ENCODE measurements around the gene SPRR2B.
"Not testable (repeated sequence)": the region's sequence is repeated elsewhere in the genome, so short reads cannot be mapped to it uniquely, and the experiment has no call there.

Gene SPRR2B

DNA sequence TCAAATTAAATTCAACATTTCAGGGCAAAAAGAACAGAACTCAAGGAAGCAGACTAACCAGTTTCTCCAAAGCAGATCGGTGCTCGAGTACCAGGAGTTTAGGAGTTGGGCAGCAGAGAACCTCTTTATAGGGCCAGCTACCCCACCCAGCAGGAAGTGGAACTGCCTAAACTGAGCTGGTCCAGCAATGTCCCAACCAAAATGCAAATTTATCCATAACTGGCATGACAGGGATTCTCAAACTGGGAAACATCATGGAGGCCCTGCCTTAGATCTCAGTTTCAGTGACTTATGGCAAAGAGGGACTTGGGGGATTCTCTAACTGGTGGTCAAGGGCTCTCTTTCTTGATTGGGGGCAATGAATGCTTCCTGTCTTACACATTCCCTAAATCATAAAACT lies at the start of gene SPRR2B:
SPRR2B (minus strand) TSS at position 101 of the 400 bp plus-strand sequence. CDS start 772 bp downstream, outside the sequence.
- DNase-seq, result no peak

DNA sequence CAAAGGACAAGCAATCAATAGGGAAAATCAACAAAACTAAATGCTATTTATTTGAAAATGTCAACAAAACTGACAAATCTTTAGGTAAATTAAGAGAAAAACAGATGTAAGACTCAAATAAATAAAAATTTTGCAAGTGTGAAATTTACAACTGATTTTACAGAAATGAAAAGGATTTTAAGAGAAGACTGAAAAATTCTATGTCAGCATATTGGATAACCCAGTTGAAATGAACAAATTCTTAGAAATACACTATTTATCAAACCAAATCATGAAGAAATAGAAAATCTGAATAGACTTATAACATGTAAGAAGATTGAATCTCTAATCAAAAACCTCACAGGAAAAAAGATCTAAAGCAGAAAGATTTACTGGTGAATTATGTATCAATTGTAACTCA lies 49.5 kb upstream of the SPRR2B start:
- DNase-seq, result no peak

DNA sequence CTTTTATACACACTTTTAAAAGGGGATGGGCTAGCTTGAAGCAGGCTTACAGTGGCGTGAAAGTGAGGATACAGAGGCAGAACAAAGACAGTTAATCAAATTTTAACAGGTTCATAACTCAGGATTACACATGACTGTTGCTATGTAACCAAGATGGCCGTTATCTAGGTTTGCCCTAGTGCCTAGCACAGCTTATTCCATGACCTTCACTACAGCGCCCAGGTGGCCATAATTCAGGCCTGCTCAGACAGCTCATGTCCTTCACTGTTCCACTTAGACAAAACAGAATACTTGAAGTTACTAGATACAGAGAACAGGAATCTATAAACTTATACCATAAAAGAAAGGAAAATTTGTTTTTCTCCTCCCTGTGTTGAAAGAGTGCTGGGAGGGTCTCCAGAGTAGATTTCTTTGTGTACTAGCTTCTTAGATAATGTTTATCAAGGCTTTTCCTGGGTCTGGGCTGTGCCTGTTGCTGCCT lies 48.1 kb upstream of the SPRR2B start:
- no peak for DNase-seq

DNA sequence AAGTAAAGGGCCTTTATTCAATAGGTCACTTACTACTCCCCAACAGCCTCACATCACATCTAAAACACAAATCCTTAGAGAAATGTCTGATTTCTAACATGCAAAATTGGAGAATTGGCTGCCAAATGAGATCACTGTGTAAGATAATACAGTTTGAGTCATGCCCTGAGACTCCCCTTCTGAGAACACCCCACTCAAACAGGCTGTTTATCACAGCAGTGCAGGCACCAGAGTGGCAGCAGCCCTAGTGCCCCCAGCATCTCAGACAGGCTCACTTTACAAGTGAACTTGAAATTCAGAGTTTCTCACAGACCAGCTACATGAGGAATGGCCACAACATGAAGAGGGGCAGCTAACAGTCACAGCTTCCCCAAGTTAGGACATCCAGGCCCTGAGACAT lies 43.9 kb upstream of the SPRR2B start:
- DNase-seq, result not testable (repeated sequence)

DNA sequence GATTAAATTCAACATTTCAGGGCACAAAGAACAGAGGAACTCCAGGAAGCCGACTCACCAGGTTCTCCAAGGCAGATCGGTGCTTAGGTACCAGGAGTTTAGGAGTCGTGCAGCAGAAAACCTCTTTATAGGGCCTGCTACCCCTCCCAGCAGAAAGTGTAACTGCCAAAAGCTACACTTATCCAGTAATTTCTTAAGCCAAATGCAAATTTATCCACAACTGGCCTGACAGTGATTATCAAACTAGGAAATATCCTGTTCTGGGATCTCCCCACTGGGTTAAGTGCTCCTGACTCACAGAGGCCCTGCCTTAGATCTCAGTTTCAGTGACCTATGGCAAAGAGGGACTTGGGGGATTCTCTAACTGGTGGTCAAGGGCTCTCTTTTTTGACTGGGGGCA lies 42.0 kb upstream of the SPRR2B start, which contains the start of gene SPRR2F:
SPRR2F (minus strand) TSS at position 101 of the 400 bp plus-strand sequence. CDS start 783 bp downstream, outside the sequence.
- no peak for DNase-seq

DNA sequence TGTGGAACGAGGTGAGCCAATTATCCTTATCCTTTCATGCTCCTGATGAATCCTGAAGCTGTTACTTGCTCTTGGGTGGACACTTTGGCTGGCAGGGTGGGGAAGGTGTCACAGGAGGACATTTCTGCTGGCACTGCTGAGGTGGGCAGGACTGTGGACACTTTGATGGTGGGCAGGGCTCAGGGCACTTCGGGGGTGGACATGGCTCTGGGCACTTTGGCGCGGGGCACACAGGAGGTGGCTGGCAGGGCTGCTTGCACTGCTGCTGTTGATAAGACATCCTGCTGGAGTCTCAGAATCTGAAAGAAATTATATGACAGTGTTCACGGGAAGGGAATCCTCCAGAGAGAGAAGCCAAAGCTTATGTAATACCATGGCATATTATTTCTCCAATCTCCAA lies 41.0 kb upstream of the SPRR2B start:
- DNase-seq, result not testable (repeated sequence)

DNA sequence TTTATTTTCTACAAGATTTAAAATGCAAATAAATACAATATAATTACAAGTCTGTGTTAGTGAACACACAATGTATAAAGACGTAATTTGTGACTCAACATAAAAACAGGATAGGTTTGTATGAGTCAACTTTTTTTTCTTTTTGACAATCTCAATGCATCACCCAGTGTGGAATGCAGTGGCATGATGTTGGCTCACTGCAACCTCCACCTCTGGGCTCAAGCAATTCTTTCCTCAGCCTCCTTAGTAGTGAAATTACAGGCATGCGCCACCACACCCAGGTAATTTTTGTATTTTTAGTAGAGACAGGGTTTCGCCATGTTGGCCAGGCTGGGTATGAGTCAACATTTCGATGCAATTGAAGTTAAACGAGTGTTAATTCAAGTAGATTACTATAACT lies 28.8 kb upstream of the SPRR2B start:
- DNase-seq, result no peak

DNA sequence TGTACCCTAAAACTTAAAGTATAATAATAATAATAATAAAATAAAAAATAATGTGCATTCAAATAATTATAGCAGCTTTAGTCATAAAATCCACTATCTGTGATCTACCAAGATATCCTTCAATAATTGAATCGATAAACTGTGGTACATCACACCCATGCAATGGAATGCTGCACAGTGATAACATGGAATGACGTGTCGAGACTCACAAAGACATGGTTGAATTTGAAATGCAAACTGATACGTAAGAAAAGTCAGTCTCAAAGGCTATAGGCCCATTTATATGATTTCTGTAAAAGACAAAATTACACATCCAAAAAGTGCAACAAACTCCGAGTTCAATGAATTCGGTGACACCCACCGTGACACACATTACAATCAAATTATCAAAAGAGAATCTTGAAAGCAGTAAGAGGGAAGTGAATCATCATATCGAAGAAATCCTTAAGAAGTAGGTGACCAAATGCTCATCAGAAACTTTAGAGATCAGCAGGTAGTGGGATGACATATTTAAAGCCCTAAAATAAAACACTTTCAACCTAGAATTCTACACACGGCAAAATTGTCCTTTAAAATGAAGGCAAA lies 28.1 kb upstream of the SPRR2B start:
- no peak for DNase-seq

DNA sequence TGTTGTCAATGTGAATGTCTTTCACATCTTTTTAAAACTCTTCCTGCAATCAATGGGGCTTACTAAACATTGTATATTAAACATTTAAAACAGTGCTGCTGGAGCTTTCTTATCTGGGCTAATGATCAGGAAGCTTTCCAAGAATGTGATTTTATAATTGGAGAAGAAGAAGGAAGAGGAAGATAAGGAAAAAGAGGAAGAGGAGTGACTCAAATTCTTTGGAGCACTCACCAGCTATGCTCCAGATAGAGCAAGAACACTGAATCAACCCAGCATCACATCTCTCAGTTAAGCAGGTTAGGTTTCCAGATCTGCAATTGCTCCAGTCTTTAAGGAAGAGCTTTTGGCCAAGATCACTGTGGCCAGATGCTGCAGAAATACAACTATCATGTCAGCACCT lies 24.4 kb upstream of the SPRR2B start:
- DNase-seq, result no peak

DNA sequence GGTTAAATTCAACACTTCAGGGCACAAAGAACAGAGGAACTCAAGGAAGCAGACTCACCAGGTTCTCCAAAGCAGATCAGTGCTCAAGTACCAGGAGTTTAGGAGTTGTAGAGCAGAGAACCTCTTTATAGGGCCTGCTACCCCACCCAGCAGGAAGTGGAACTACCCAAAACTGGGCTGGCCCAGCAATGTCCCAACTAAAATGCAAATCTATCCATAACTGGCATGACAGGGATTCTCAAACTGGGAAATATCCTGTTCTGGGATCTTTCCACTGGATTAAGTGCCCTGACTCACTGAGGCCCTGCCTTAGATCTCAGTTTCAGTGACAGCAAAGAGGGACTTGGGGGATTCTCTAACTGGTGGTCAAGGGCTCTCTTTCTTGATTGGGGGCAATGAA lies 23.0 kb upstream of the SPRR2B start, which contains the start of gene SPRR2E:
SPRR2E (minus strand) TSS at position 101 of the 400 bp plus-strand sequence. CDS start 775 bp downstream, outside the sequence.
- DNase-seq, result no peak

DNA sequence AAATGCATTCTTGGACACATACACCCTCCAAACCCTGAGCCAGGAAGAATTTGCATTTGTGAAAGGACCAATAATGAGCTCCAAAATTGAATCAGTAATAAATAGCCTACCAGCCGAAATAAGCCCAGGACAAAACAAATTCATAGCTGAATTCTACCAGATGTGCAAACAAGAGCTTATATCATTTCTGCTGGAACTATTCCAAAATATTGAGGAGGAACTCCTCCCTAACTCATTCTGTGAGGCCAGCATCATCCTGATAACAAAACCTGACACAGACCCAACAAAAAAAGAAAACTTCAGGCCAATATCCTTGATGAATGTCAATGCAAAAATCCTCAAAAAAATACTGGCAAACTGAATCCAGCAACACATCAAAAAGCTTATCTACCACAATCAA lies 16.2 kb upstream of the SPRR2B start:
- no peak for DNase-seq

DNA sequence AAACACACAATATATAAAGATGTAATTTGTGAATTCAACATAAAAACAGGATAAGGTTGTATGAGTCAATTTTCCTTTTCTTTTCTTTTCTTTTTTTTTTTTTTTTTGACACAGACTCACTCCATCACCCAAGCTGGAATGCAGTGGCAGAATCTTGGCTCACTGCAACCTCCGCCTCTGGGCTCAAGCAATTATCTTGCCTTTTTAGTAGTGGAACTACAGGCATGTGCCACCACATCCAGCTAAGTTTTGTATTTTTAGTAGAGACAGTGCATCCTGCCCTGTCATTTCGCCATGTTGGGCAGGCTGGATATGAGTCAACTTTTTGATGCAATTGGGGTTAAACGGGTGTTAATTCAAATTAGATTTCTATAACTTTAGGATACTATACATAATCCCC lies 10.3 kb upstream of the SPRR2B start:
- no peak for DNase-seq

DNA sequence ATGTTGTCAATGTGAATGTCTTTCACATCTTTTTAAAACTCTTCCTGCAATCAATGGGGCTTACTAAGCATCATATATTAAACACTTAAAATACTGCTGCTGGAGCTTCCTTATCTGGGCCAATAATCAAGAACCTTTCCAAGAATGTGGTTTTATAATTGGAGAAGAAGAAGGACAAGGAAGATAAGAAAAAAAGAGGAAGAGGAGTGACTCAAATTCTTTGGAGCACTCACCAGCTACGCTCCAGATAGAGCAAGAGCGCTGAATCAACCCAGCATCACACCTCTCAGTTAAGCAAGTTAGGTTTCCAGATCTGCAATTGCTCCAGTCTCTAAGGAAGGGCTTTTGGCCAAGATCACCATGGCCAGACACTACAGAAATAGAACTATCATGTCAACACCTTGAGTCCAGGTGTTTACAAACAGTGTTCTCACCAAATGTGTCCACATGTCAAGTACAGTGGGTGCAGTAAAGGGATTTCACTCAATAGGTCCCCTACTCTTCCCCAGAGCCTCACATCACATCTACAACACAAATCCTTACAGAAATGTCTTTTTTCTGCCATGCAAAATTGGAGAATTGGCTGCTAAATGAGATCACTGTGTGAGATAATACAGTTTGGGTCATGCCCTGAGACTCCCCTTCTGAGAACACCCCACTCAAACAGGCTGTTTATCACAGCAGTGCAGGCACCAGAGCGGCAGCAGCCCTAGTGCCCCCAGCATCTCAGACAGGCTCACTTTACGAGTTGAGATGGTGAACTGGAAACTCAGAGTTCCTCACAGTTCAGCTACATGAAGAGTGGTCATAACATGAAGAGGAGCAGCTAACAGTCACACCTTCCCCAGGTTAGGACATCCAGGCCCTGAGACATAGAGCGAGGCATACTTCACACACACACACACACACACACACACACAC lies 1.7 kb upstream of the SPRR2B start:
- DNase-seq, result no peak

DNA sequence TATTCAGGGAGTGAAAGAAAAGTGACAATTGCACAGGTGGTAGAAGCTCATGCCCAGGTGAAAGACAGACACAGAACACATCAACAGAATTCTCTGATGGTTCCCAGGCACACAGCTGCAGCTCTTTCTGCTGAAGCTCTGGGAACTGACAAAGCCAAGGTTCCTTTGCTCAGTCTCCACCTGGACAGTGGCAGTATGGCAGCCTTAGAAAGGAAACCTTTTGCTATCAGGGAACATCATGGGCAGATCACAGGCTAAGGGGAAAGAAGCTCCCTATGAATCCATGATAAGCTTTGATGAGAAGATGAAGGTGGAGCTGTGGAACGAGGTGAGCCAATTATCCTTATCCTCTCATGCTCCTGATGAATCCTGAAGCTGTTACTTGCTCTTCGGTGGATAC lies 1.2 kb downstream of the SPRR2B start:
- no peak for DNase-seq

DNA sequence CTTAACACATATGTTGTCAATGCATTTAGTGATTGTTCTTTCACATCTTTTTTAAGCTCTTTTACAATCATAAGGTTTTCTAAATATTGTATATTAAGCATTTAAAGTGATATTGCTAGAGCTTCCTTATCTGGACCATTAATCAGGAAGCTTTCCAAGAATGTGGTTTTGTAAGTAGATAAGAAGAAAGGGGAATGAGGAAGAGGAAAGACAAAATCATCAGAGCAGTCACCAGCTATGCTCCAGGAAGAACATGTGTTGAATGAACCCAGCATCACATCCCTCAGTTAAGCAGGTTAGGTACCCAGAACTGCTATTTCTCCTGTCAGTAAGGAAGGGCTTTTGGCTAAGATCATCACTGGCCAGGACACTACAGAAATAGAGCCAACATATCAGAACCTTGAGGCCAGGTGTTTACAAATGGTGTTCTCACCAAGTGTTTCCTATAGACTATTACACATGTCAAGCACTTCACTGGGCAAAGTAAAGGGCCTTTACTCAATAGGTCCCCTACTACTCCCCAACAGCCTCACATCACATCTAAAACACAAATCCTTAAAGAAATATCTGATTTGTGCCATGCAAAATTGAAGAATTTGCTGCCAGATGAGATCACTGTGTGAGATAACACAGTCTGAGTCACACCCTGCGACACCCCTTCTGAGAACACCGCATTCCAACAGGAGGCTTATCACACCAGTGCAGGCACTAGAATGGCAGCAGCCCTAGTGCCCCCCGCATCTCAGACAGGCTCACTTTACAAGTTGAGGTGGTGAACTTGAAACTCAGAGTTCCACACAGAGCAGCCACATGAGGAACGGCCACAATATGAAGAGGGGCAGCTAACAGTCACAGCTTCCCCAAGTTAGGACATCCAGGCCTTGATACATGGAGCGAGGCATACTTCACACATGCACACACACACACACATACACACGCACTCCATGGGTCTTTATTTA lies 12.3 kb downstream of the SPRR2B start:
- no peak for DNase-seq

DNA sequence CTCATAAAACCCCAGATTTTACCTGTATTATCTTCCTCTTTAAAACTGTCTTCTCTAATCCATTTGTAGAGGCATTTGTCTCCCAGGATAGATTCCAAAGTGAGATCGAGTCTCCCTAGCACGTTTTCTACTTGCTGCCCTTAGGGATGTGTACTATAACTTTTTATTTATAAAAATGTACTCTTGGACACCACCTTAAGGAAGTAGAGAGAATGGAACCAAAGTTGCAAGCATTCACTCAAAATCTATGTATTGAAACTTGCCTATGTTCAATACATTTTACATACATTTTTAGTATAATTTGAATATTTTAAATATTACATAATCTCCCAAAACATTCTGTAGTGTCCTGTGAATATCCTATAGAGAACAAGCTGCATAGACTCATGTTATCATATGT lies 13.3 kb downstream of the SPRR2B start:
- DNase-seq, result no peak

DNA sequence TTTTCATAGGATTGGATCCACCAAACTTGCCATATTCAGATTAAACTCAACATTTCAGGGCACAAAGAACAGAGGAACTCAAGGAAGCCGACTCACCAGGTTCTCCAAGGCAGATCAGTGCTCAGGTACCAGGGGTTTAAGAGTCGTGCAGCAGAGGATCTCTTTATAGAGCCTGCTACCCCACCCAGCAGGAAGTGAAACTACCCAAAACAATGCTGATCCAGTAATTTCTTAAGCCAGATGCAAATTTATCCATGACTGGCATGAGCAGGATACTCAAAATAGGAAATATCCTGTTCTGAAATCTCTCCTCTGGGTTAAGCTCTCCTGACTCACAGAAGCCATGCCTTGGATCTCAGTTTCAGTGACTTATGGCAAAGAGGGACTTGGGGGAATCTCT lies 14.0 kb downstream of the SPRR2B start, which contains the start of gene SPRR2A:
SPRR2A (minus strand) TSS at position 138 of the 400 bp plus-strand sequence. CDS start 777 bp downstream, outside the sequence.
- no peak for DNase-seq

DNA sequence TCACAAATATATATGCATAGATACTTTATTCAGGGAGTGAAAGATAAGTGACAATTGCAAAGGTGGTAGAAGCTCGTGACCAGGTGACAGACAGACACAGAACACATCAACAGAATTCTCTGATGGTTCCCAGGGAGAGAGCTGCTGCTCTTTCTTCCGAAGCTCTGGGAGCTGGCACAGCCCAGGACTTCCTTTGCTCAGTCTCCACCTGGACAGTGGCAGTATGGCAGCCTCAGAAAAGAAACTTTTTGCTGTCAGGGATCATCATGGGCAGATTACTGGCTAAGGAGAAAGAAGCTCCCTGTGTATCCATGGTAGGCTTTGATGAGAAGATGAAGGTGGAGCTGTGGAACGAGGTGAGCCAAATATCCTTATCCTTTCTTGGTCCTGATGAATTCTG lies 15.3 kb downstream of the SPRR2B start:
- DNase-seq, result not testable (repeated sequence)

DNA sequence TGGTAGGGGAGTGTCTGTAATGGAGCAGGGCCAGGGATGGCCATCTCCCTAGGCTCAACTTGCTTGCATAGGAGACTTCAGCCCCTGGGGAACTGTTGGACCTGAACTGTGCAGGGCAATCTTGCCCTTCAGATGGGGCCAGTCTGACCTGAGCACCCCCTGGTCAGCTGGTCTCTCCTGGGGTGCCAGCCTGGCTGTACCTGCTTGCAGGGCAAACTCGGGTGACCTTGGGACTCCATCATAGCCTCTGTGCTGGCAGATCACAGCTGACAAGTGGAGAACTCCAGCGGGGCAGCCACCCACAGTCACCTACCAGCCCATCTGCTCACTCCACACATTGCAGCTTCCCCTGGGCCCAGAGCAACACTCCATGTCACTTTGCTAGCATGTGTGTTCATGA lies 22.2 kb downstream of the SPRR2B start:
- no peak for DNase-seq

DNA sequence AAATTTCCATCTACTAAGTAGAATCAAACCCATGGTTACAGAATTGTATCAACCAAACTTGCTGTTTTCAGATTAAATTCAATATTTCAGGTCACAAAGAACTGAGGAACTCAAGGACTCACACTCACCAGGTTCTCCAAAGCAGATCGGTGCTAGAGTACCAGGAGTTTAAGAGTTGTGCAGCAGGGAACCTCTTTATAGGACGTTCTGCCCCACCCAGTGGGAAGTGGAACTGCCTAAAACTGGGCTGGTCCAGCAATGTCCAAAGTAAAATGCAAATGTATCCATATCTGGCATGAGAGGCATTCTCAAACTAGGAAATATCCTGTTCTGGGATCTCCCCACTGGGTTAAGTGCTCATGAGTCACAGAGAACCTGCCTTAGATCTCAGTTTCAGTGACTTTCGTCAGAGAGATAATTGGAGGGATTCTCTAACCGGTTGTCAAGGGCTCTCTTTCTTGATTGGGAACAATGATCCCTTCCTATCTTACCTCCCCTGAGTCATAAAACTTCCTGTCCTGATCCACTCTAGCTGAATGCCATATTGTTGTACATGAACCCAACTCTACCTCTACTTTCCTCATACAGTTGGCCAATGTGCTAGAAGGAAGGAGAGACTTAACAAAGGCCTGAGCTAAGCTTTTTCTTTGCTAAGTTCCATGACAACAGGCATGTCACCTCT lies 30.3 kb downstream of the SPRR2B start, which contains the start of gene SPRR2D:
SPRR2D (minus strand) TSS at position 171 of the 682 bp plus-strand sequence. CDS start 774 bp downstream, outside the sequence.
- no peak for DNase-seq

DNA sequence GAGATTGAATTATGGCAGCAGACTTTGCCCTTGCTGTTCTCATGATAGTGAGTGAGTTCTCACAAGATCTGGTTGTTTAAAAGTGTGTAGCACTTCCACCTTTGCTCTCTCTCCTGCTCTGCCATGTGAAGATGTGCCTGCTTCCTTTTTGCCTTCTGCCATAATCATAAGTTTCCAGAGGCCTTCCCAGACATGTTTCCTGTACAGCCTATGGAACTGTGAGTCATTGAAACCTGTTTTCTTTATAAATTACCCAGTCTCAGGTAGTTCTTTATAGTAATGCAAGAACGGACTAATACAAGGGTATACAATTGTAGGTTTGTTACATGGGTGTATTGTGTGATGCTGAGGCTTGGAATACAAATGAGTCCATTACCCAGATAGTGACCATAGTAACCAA lies 36.2 kb downstream of the SPRR2B start:
- DNase-seq, result no peak

Data from right hindlimb (tissue), 1 donor.